K562 (cell line): ENCODE results near the gene JAKMIP1. TPM values are rescaled to one million over a fixed set of nuclear protein-coding genes. Genes with fewer than 3 reads are reported as not detected.

ENCODE experiments used
- ATAC-seq: fragments of 200-7000 bp; cut with Tn5 transposase; 3 replicates; pipeline ENCODE4 v1.9.1; 2020; ENCODE audit warnings: moderate library complexity
- BruUV-seq: library from RNA; stranded (reverse); fragments of 400-500 nt; replicated peaks from 2 replicates; lab custom pipeline; 2021; lab: Mats Ljungman, UMichigan
- CTCF ChIA-PET: fragments of 300-600 bp; formaldehyde crosslinking; extraction: SDS; loops from one replicate; lab custom pipeline; 2021; ENCODE audit warnings: low intra/inter-chr PET ratio; lab: Yijun Ruan, JAX
- POLR2A ChIA-PET: fragments of 300-600, 350-650 bp; sonication (Branson Sonifier 250); formaldehyde crosslinking; extraction: SDS; loops from one replicate; lab custom pipeline; 2021; ENCODE audit warnings: antibody characterized with exemption, inconsistent platforms; lab: Yijun Ruan, JAX
- DNase-seq, 4 experiments: peaks; one replicate each; pipeline versions ENCODE4 v3.0.0 to v3.0.0-alpha.2; 2011 to 2018; ENCODE audit warnings: low spot score in 3 of 4, mixed read lengths in 3 of 4; ENCODE audit errors: extremely low read depth in 1 of 4
- FAIRE-seq: peaks from 2 replicates; lab custom pipeline; 2011; peaks lifted over from hg19 to GRCh38; lab: Jason Lieb, UNC
- H2AFZ ChIP-seq: 2 replicates; pipeline ENCODE4 v1.6.0; 2011; ENCODE audit warnings: low read depth, low read length, control low read depth, inconsistent platforms
- H3K27ac ChIP-seq: fragments of 200-600 bp; 3 replicates; pipeline ENCODE4 v1.8.0; 2011; ENCODE audit warnings: low read depth, mild to moderate bottlenecking, control low read depth, inconsistent platforms, low read length, moderate library complexity, mixed read lengths; ENCODE audit errors: extremely low read depth
- H3K27me3 ChIP-seq, 2 experiments: fragments of 300-600 bp in 1 of 2; 2 replicates in 1 of 2; 3 replicates in 1 of 2; pipeline versions ENCODE4 v1.6.0 to v1.8.0; 2011; ENCODE audit warnings: inconsistent platforms in 2 of 2, low read length in 2 of 2, mild to moderate bottlenecking in 1 of 2, mixed read lengths in 1 of 2, moderate library complexity in 1 of 2; ENCODE audit not compliant: control insufficient read depth in 2 of 2, insufficient read depth in 2 of 2
- H3K36me3 ChIP-seq: fragments of 300-600 bp; 3 replicates; pipeline ENCODE4 v1.8.0; 2011; ENCODE audit warnings: mild to moderate bottlenecking, low read length, inconsistent platforms; ENCODE audit not compliant: control insufficient read depth, insufficient read depth
- H3K4me1 ChIP-seq, 2 experiments: fragments of 200-600 bp in 1 of 2; replicated peaks in 1 of 2; 2 replicates in 1 of 2; 3 replicates in 1 of 2; pipeline versions ENCODE4 v1.5.1 to v1.8.0; 2011; ENCODE audit warnings: inconsistent platforms in 2 of 2, low read length in 2 of 2, mild to moderate bottlenecking in 1 of 2, mixed read lengths in 1 of 2, moderate library complexity in 1 of 2; ENCODE audit not compliant: control insufficient read depth in 2 of 2, insufficient read depth in 2 of 2
- H3K4me2 ChIP-seq: 2 replicates; pipeline ENCODE4 v1.6.1; 2011; ENCODE audit warnings: low read length, control low read depth, inconsistent platforms, mixed read lengths; ENCODE audit not compliant: insufficient read depth
- H3K4me3 ChIP-seq: fragments of 200-600 bp; sonication (generic), shearing (Covaris generic); 2 replicates; pipeline ENCODE4 v1.5.1; 2016; ENCODE audit warnings: control low read depth, inconsistent platforms
- H3K79me2 ChIP-seq: fragments of 200-600 bp; 3 replicates; pipeline ENCODE4 v1.8.0; 2011; ENCODE audit warnings: low read length, inconsistent platforms; ENCODE audit not compliant: control insufficient read depth, insufficient read depth
- H3K9ac ChIP-seq, 2 experiments: 2 replicates each; pipeline versions ENCODE4 v1.6.0 to v1.6.1; 2011; ENCODE audit warnings: low read depth in 2 of 2, low read length in 2 of 2, control low read depth in 1 of 2, inconsistent platforms in 1 of 2, mild to moderate bottlenecking in 1 of 2, mixed read lengths in 1 of 2; ENCODE audit not compliant: insufficient read depth in 1 of 2
- H3K9me1 ChIP-seq: one replicate; pipeline ENCODE4 v1.6.0; 2011; ENCODE audit warnings: inconsistent platforms, mild to moderate bottlenecking, low read length, moderate library complexity; ENCODE audit not compliant: control insufficient read depth, insufficient read depth
- H3K9me3 ChIP-seq: replicated peaks from 2 replicates; pipeline ENCODE4 v1.5.1; 2011; ENCODE audit warnings: low read depth, low read length, inconsistent platforms; ENCODE audit not compliant: control insufficient read depth, insufficient read depth
- H4K20me1 ChIP-seq: replicated peaks from 2 replicates; pipeline ENCODE4 v1.6.1; 2011; ENCODE audit warnings: low read length, inconsistent platforms, mixed read lengths; ENCODE audit not compliant: control insufficient read depth, insufficient read depth
- CC2D1A ChIP-seq: fragments of 450-650 bp; IDR thresholded peaks from 2 replicates; pipeline ENCODE4 v1.6.1; 2017; ENCODE audit warnings: mild to moderate bottlenecking
- CTBP1 ChIP-seq: fragments of 450-650 bp; IDR thresholded peaks from 2 replicates; pipeline ENCODE4 v1.6.1; 2016; ENCODE audit warnings: borderline replicate concordance
- DDX20 ChIP-seq: fragments of 450-650 bp; IDR thresholded peaks from 2 replicates; pipeline ENCODE4 v1.6.1; 2016; ENCODE audit warnings: missing genetic modification characterization, low read depth, mild to moderate bottlenecking, missing compliant biosample characterization, moderate library complexity
- ETV6 ChIP-seq, 3 experiments: fragments of 150-350 bp in 1 of 3; sonication (generic) in 1 of 3; formaldehyde crosslinking in 1 of 3; IDR thresholded peaks; 2 replicates each; pipeline versions ENCODE4 v1.6.1 to v1.8.0; 2014 to 2022; ENCODE audit warnings: borderline replicate concordance in 2 of 3, low read depth in 2 of 3, antibody characterized with exemption in 1 of 3, low read length in 1 of 3, mild to moderate bottlenecking in 1 of 3, missing genetic modification reagents in 1 of 3
- IRF9 ChIP-seq: fragments of 450-650 bp; IDR thresholded peaks from 2 replicates; pipeline ENCODE4 v1.6.1; 2016; ENCODE audit warnings: missing biosample characterization, missing genetic modification characterization
- KDM5B ChIP-seq: fragments of 200-600 bp; sonication (generic); IDR thresholded peaks from 2 replicates; pipeline ENCODE4 v1.6.1; 2012; ENCODE audit warnings: low read depth, mild to moderate bottlenecking, moderate library complexity, low read length, control low read depth, inconsistent platforms; ENCODE audit not compliant: insufficient replicate concordance
- MECOM ChIP-seq: fragments of 250-450 bp; sonication (Bioruptor Pico); IDR thresholded peaks from 2 replicates; pipeline ENCODE4 v1.8.0; 2022; ENCODE audit warnings: inconsistent platforms
- NFIC ChIP-seq: fragments of 450-650 bp; IDR thresholded peaks from 2 replicates; pipeline ENCODE4 v1.6.1; 2017; ENCODE audit warnings: mild to moderate bottlenecking, inconsistent platforms
- PCBP2 ChIP-seq: fragments of 200-400 bp; formaldehyde crosslinking; IDR thresholded peaks from 2 replicates; pipeline ENCODE4 v1.6.1; 2018; ENCODE audit warnings: low read length, low read depth, mild to moderate bottlenecking, moderate library complexity; ENCODE audit not compliant: poor library complexity, severe bottlenecking
- PHB2 ChIP-seq: fragments of 450-650 bp; IDR thresholded peaks from 2 replicates; pipeline ENCODE4 v1.6.1; 2017; ENCODE audit warnings: low read depth
- RFX7 ChIP-seq: fragments of 250-450 bp; sonication (Bioruptor Pico); IDR thresholded peaks from 2 replicates; pipeline ENCODE4 v1.5.1; 2021; ENCODE audit warnings: mild to moderate bottlenecking
- SAFB ChIP-seq: fragments of 200-400 bp; formaldehyde crosslinking; IDR thresholded peaks from 2 replicates; pipeline ENCODE4 v1.6.1; 2017; ENCODE audit warnings: low read depth, low read length, borderline replicate concordance
- SRF ChIP-seq, 2 experiments: fragments of 250-450, 450-650 bp in 1 of 2; sonication (Bioruptor Pico) in 1 of 2; sonication (generic) in 1 of 2; formaldehyde crosslinking; IDR thresholded peaks; 2 replicates each; pipeline versions ENCODE4 v1.5.0 to v1.5.1; 2020 to 2022; ENCODE audit warnings: mild to moderate bottlenecking in 1 of 2, missing genetic modification reagents in 1 of 2
- ZBTB26 ChIP-seq: fragments of 450-650 bp; formaldehyde crosslinking; IDR thresholded peaks from 2 replicates; pipeline ENCODE4 v1.4.0; 2022; ENCODE audit warnings: missing genetic modification characterization
- ZNF311 ChIP-seq: fragments of 250-450 bp; sonication (Bioruptor Pico); IDR thresholded peaks from 2 replicates; pipeline ENCODE4 v1.4.0; 2020; ENCODE audit warnings: mild to moderate bottlenecking, moderate library complexity
- ZNF655 ChIP-seq: fragments of 250-450 bp; sonication (Bioruptor Pico); IDR thresholded peaks from 2 replicates; pipeline ENCODE4 v1.5.0; 2021
- ZNF696 ChIP-seq: fragments of 250-450 bp; sonication (Bioruptor Pico); conservative IDR thresholded peaks from 2 replicates; pipeline ENCODE4 v1.4.0; 2020; ENCODE audit warnings: mild to moderate bottlenecking, moderate library complexity
- ZNF76 ChIP-seq: fragments of 250-450 bp; sonication (Bioruptor Pico); IDR thresholded peaks from 2 replicates; pipeline ENCODE4 v1.4.0; 2020; ENCODE audit warnings: mild to moderate bottlenecking, moderate library complexity, borderline replicate concordance
- WGBS: fragments of 100-300 bp; shearing (Covaris generic); methylation state at CpG from one replicate; pipeline ENCODE4 v1.1.6; 2016; ENCODE audit warnings: low coverage, mixed read lengths; ENCODE audit not compliant: insufficient coverage; ENCODE audit errors: missing lambda C conversion rate; 5-methylcytosine and 5-hydroxymethylcytosine counted together
- in situ Hi-C: fragments of 300-500 bp; cut with MboI; formaldehyde crosslinking; loops from 4 replicates; pipeline ENCODE4 v1.15.0; 2018; ENCODE audit warnings: inconsistent platforms, mixed read lengths
- intact Hi-C: fragments of 100-400 bp; cut with micrococcal nuclease; formaldehyde crosslinking; loops from 2 replicates; pipeline ENCODE4 v1.14.2; 2022
- polyA plus RNA-seq, 8 experiments: library from polyadenylated mRNA; depleted of rRNA in 4 of 8; stranded (reverse) in 5 of 8; unstranded in 3 of 8; fragments of >200 nt; fragmentation: Nextera tagmentation in 2 of 8; fragmentation: Illumina TruSeq in 1 of 8; extraction: Ambion mirVana in 2 of 8; extraction: Trizol in 1 of 8; gene quantifications; 2 replicates each; pipeline versions ENCODE4 v1.2.1 to v1.2.3, GENCODE V29; 2011 to 2014; ENCODE audit warnings: inconsistent platforms in 1 of 8, missing spikeins in 1 of 8
- total RNA-seq, 7 experiments: library from RNA; depleted of rRNA in 6 of 7; stranded (reverse); fragments of >200 nt in 6 of 7; fragmentation: Illumina TruSeq in 2 of 7; extraction: Trizol in 2 of 7; gene quantifications; 2 replicates each; pipeline versions ENCODE4 v1.2.1 to v1.2.3, GENCODE V29; 2011 to 2021; ENCODE audit warnings: low replicate concordance in 1 of 7

The JAKMIP1 gene
- total and polyA plus RNA-seq, 9 of the 15 experiments (the other 6 are each of a cell fraction or from before 2014, with no cell fraction given), result not detected

- TF ChIP-seq PCBP2 (no peak), NFIC (no peak), SAFB (no peak), PHB2 (no peak), ZBTB26 (CRISPR knock-in tag) (no peak), ZNF655 (CRISPR knock-in tag) (no peak), ZNF311 (no peak), CTBP1 (no peak), ETV6 (IDR thresholded peaks at IDR 0.05; ENCODE audit: borderline replicate concordance in 1 of 2, low read depth in 2 of 2, low read length in 1 of 2) (no peak), ETV6 (CRISPR knock-in tag; IDR thresholded peaks at IDR 0.05; ENCODE audit: borderline replicate concordance) (no peak), KDM5B (no peak), ZNF76 (CRISPR knock-in tag) (no peak), RFX7 (no peak), SRF (CRISPR knock-in tag; IDR thresholded peaks at IDR 0.05) (no peak), CC2D1A (no peak), ZNF696 (no peak), IRF9 (tag) (no peak), DDX20 (tag) (no peak), MECOM (no peak)
- CTCF ChIA-PET, result no interaction called here
- Histone ChIP-seq H3K27me3 (peaks cover 0 to 36% of the 10 kb centered on the region in 2 experiments; a peak in 2 of 5 replicates), H3K4me1 (no peaks in the 10 kb centered on the region; a peak in 2 of 5 replicates), H3K9me3 (no peaks in the 10 kb centered on the region), H3K4me3 (no peak overlapping the region), H3K27ac (no peak overlapping the region), H3K36me3 (no peaks in the 10 kb centered on the region), H2AFZ (no peak overlapping the region), H3K9ac (no peak overlapping the region), H3K9me1 (no peaks in the 10 kb centered on the region), H4K20me1 (peaks cover 10% of the 10 kb centered on the region; the same call in 1 of the 2 replicates), H3K79me2 (no peaks in the 10 kb centered on the region), H3K4me2 (no peak overlapping the region)
- in situ Hi-C loops (no loop called here), intact Hi-C loops (no loop called here)
- no peak for FAIRE-seq
- POLR2A ChIA-PET, result no interaction called here
- WGBS, result 0% methylated on average over 8 of the region's 8 CpGs
- no peak for ATAC-seq
- DNase-seq, result no peak
- BruUV-seq, result no TSS peak
Measured at GRCh38 chr4:6110681-6111353, 89.5 kb downstream of the JAKMIP1 start.
